Germinal center (tissue), 1 donor: ENCODE data around the gene CD33.
"Not testable (repeated sequence)": the region's sequence is repeated elsewhere in the genome, so short reads cannot be mapped to it uniquely, and the experiment has no call there.

ENCODE experiments used
- DNase-seq: peaks from one replicate; pipeline ENCODE4 v3.0.0; 2012; ENCODE audit warnings: mixed read lengths, low spot score

The CD33 gene

GRCh38 chr19:51210874-51211361 is 14.0 kb upstream of the CD33 start:
- DNase-seq: not testable (repeated sequence)

GRCh38 chr19:51211833-51212232 is 13.0 kb upstream of the CD33 start:
- DNase-seq: no peak

- DNase-seq: no peak
Measured at GRCh38 chr19:51219307-51219706, 5.6 kb upstream of the CD33 start.

- no peak for DNase-seq
Measured at GRCh38 chr19:51219971-51220370, 4.9 kb upstream of the CD33 start.

DNA sequence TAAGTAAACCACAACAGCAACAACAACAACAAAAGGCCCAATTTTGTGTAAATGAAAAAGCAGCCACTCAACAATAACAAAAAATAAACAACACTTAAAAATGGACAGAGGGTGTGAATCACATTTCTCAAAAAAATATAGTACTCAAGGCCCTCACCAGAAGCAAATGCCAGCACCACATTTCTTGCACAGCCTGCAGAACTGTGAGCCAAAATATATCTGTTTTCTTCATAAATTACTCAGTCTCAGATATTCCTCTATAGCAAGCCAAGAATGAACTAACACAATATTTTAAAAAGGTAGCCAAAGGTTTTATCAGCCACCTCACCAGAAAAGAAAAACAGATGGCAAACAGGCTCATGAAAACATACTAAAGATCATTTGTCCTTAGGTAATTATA is 3.9 kb upstream of the CD33 start:
- no peak for DNase-seq

GRCh38 chr19:51224163-51224641 is 678 bp upstream of the CD33 start:
- no peak for DNase-seq

- DNase-seq: no peak
Measured at GRCh38 chr19:51226067-51226466, 1.2 kb downstream of the CD33 start.

DNA sequence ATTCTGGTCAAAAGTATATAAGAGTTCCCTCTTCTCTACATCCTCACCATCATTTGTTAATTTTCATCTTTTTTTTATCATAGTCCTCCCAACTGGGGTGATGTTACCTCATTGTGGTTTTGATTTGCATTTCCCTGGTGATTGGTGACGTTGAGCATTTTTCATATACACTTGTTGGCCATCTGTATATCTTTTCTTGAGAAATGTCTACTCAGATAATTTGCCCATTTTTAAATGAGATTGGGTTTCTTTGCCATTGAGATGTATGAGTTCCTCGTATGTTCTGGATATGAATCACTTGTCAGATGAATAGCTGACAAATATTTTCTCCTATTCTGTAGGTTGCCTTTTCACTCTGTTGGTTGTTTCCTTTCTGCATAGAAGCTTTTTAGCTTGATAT is 2.4 kb downstream of the CD33 start:
- DNase-seq: no peak

DNA sequence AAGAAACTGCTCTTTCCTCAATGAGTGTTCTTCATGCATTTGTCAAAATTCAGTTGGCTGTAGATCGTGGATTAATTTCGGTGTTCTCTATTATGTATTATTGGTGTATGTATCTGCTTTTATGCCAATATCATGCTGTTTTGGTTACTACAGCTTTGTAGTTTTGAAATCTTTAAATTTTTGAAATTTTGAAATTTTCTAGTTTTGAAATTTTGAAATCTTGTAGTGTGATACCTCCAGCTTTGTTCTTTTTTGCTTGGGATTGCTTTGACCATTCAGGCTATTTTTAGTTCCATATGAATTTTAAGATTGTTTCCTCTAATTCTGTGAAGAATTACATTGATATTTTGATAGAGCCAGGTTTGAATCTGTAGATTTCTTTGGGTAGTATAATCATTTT is 3.1 kb downstream of the CD33 start:
- DNase-seq: no peak

DNA sequence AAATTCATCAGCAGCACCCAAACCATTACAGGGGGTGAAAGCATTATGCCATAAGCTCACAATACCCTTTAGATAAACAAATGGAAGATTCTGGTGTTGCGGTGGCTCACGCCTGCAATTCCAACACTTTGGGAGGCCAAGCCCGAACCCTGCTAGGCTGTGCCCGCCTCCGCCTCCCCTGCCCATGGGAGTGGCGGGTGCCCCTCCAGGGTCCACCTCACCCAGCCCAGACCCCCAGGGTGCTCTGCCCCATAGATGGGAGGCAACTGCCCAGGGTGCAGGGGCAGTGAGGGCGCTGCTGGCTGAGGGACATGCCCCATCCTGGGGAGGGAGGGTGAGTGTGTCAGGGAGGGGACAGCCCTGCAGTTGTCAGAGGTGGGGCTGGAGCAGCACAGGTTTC is 16.0 kb downstream of the CD33 start:
- no peak for DNase-seq

DNA sequence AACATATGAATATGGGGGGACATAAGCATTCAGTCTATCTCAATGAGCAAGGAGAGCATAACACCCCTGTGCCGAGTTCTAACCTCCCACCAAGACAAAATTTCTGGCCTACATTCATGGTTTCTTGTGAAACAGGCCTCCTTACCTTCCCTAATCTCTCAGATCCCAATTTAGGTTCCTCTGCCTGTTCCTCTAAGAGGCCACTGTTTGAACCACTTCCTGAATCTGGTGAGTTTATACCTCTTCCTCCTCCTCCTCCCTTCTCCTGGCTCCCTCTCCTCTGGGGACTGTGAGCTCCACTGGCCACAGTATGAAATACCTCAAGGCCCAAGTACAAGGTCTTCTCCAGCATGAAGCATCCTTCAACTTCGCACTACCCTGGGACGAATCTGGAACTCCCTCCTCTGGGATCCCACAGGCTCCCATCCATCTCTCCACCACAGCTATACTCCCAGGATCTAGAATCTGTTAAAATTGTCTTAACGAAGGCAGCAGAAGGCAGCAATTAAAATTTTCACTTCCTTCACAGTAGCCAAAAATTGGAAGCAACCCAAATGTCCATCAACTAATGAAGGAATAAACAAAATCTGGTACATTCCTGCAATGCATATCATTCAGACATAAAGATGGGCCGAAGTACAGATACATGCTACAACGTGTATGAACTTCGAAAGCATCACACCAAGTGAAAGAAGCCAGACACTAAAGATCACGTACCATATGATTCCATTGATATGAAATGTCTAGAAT is 18.2 kb downstream of the CD33 start:
- DNase-seq: no peak

DNA sequence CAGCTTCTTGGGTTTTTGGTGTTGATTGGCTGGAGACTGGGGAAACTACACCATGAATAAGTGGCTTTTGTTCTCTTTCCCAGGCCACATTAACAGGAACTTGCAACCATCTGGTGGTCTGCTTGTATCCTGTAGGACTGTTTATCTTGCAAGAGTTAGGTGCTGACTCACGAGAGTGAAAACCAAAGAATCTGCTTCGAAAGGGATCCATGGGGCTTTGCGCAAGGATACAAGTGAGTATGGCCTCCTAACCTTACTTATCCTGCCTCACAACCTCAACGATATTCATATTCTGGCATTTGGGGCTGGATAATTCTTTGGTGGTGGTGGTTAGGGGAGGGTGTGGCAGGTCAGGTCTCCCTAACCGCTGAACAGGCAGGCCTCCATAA is 21.3 kb downstream of the CD33 start:
- DNase-seq: no peak

GRCh38 chr19:51247972-51248590 is 23.2 kb downstream of the CD33 start:
- no peak for DNase-seq

DNA sequence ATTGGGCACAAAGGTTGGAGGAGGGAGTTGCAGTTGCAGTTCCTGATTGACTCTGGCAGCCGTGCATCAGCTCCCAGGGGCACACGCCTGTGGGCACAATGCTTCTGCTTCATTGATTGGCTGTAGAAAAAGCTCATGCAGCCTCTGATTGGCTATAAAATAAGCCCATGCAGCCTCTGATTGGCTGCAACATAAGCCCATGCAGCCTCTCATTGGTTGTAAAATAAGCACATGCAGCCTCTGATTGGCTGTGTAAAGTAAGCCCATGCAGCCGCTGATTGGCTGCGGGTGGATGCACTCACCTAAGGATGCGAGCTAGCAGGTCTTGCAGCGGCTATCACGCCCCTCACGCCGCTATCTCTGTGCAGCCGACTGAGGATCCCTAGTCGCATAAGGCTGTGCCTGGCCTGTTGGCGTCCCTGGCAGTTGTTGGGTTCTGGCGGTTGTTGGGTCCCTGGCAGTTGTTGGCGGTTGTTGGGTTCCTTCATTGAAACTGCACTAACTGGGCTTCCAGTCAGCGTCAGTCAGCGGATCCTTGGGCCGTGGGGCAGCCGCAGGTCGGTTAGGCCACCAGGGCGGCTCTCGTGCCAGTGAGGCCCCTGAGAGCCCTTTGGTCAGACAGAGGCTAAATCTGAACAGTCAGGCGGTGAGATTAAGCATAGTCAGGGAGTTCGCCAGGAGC is 26.0 kb downstream of the CD33 start, which contains the start of gene SIGLECL1:
SIGLECL1 (plus strand) TSS at position 295 of the 682 bp plus-strand sequence. CDS start 12,993 bp downstream, outside the sequence.
- DNase-seq: no peak

GRCh38 chr19:51251468-51251820 is 26.6 kb downstream of the CD33 start:
- DNase-seq: no peak

DNA sequence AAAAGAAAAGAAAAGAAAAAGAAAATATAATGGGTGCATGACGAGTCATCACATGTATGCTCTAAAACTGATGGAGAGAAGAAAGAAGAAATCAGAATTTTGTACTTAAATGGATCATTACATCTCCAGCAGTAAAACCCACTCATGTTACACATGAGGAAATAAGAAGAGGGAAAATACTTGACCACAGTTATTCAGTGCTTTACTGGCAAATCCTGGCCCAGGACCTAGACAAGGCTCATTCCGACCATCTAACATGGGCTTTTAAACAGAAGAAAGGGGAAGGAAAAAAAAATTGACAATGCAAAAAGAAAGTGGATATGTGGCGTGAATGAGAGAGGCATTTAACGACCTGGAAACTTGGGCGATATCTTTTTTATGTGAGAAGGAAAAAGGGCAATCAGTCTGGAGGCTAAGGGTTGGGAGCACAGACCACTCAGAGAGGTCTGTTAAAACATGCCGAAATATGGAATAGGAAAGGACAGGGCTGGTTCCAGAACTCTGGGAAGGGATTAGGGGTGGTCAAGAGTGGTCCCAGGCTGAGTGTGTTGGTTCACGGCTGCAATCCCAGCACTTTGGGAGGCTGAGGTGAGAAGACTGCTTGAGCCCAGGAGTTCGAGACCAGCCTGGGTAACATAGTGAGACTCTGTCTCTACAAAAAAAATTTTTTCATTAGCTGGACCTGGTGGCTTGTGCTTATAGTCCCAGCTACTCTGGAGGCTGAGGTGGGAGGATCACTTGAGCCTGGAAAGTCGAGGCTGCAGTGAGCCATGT is 27.6 kb downstream of the CD33 start:
- no peak for DNase-seq

DNA sequence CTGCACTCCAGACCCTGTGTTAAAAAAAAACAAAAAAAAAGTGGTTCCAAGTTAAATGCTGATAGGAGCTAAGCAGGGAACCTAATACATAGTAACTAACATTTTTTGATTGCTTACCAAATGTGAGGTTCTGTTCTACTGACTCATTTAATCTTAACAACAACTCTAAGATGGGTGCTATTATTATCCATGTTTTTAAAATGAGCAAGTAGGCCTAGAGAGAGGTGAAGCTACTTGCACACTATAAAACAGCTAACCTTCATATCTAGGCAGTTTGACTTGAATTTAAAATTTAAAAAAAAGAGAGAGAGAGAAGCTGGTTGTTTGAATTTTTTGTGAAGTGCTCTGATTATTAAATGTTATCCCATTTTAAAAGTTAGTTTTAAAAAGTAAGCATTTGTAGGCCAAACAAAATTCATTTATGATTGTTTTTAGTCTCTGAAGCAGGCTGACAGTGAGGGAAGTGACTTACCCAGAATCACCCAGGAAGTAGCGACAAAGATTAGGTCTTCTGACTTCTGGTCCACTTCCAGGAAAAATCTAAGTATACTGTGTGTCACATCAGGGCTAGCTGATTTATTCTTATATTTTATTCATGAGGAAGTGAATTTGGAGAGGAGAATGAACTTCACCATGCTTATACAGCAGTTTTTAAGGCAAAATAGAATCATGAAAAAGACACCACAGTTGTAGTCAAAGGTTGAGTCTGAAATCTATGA is 28.4 kb downstream of the CD33 start:
- no peak for DNase-seq

GRCh38 chr19:51256155-51256625 is 31.3 kb downstream of the CD33 start:
- no peak for DNase-seq

GRCh38 chr19:51257471-51257870 is 32.6 kb downstream of the CD33 start:
- DNase-seq: no peak

GRCh38 chr19:51258165-51259160 is 33.6 kb downstream of the CD33 start:
- DNase-seq: no peak
